ENCODE measurements around the gene STK11IP. TPM values are rescaled to one million over a fixed set of nuclear protein-coding genes. Genes with fewer than 3 reads are reported as not detected.

The STK11IP gene
- total and polyA plus RNA-seq, 9 of the 15 experiments (the other 6 are each of a cell fraction or from before 2014, with no cell fraction given): 0.52 to 21.7 (median 5.6) TPM

- TF ChIP-seq MBD2 (IDR thresholded peaks at IDR 0.05; ENCODE audit: borderline replicate concordance, low read depth): no peak
- TF ChIP-seq CHD2 (IDR thresholded peaks at IDR 0.05; ENCODE audit: low read depth, low read length): no peak
- no peak for TF ChIP-seq SMARCA5 (IDR thresholded peaks at IDR 0.05)
- peak; percentile 49; the same call in 1 of the 2 replicates for TF ChIP-seq KAT7 (CRISPR knock-in tag; IDR thresholded peaks at IDR 0.05; ENCODE audit: borderline replicate concordance)
- TF ChIP-seq ZNF24 (IDR thresholded peaks at IDR 0.05): no peak
- TF ChIP-seq KLF13 (tag; IDR thresholded peaks at IDR 0.05; ENCODE audit: borderline replicate concordance, low read depth): no peak
- TF ChIP-seq ZBTB1 (CRISPR knock-in tag; IDR thresholded peaks at IDR 0.05; ENCODE audit: borderline replicate concordance, low read depth): peak; percentile 47; the same call in 1 of the 2 replicates
- peak; percentile 93 for TF ChIP-seq ZBTB33 (CRISPR knock-in tag; IDR thresholded peaks at IDR 0.05)
- TF ChIP-seq SUPT5H (IDR thresholded peaks at IDR 0.05): no peak
- no peak for TF ChIP-seq MAFG (tag; conservative IDR thresholded peaks at IDR 0.05)
- TF ChIP-seq PCBP1 (IDR thresholded peaks at IDR 0.05; ENCODE audit: low read depth, low read length, poor library complexity, severe bottlenecking): no peak
- peak; percentile 21; the same call in 1 of the 2 replicates for TF ChIP-seq ZBTB7A (IDR thresholded peaks at IDR 0.05; ENCODE audit: borderline replicate concordance, control insufficient read depth, low read depth, low read length)
- peak; percentile 50 for TF ChIP-seq RBFOX2 (IDR thresholded peaks at IDR 0.05; ENCODE audit: low read depth, low read length)
- no peak for TF ChIP-seq FOSL1 (tag; conservative IDR thresholded peaks at IDR 0.05)
- TF ChIP-seq SIRT6 (IDR thresholded peaks at IDR 0.05; ENCODE audit: low read depth, low read length): no peak
- no peak for TF ChIP-seq ZNF280A (IDR thresholded peaks at IDR 0.05; ENCODE audit: low read depth, partially characterized antibody)
Observed at GRCh38 chr2:219570194-219570923, 27.3 kb upstream of the STK11IP start (continued).

All from K562 (cell line).